NCI-H1105 treated with DMSO at 0.1 percent for 48 hours (cell line): ENCODE data around the gene UBA5.
"Not testable (repeated sequence)": the region's sequence is repeated elsewhere in the genome, so short reads cannot be mapped to it uniquely, and the experiment has no call there.

ENCODE experiments used
- DNase-seq: peaks from one replicate; lab custom pipeline; 2025; lab: John Stamatoyannopoulos, UW

UBA5 gene

GRCh38 chr3:132660052-132660810, at the start of gene UBA5:
TSS of gene UBA5 (plus strand) at chr3:132660329. CDS start at chr3:132660538, 209 bp downstream.
- DNase-seq: peak; percentile 84

GRCh38 chr3:132615301-132615700, 44.8 kb upstream of the UBA5 start:
- not testable (repeated sequence) for DNase-seq

- no peak for DNase-seq
Observed at GRCh38 chr3:132615881-132616280, 44.2 kb upstream of the UBA5 start.

- no peak for DNase-seq
Observed at GRCh38 chr3:132616780-132617179, 43.3 kb upstream of the UBA5 start.

- DNase-seq: no peak
Observed at GRCh38 chr3:132622148-132622547, 38.0 kb upstream of the UBA5 start.

- DNase-seq: no peak
Observed at GRCh38 chr3:132622761-132623160, 37.4 kb upstream of the UBA5 start.

GRCh38 chr3:132623646-132624045, 36.5 kb upstream of the UBA5 start:
- no peak for DNase-seq

GRCh38 chr3:132624790-132625189, 35.3 kb upstream of the UBA5 start:
- no peak for DNase-seq

- DNase-seq: no peak
Observed at GRCh38 chr3:132625613-132626012, 34.5 kb upstream of the UBA5 start.

GRCh38 chr3:132626955-132627354, 33.2 kb upstream of the UBA5 start:
- no peak for DNase-seq

GRCh38 chr3:132628157-132628556, 32.0 kb upstream of the UBA5 start:
- DNase-seq: no peak

GRCh38 chr3:132629928-132630327, 30.2 kb upstream of the UBA5 start:
- no peak for DNase-seq

GRCh38 chr3:132630612-132631011, 29.5 kb upstream of the UBA5 start:
- DNase-seq: no peak

GRCh38 chr3:132635052-132635451, 25.1 kb upstream of the UBA5 start:
- DNase-seq: no peak

- no peak for DNase-seq
Observed at GRCh38 chr3:132637590-132637989, 22.5 kb upstream of the UBA5 start.

- DNase-seq: no peak
Observed at GRCh38 chr3:132638706-132639105, 21.4 kb upstream of the UBA5 start.

- DNase-seq: not testable (repeated sequence)
Observed at GRCh38 chr3:132641427-132641826, 18.7 kb upstream of the UBA5 start.

GRCh38 chr3:132641837-132642538, 18.1 kb upstream of the UBA5 start:
- DNase-seq: peak; percentile 77

GRCh38 chr3:132642539-132642847, 17.6 kb upstream of the UBA5 start:
- DNase-seq: no peak

GRCh38 chr3:132643366-132643765, 16.8 kb upstream of the UBA5 start:
- DNase-seq: no peak

GRCh38 chr3:132645058-132645457, 15.1 kb upstream of the UBA5 start:
- DNase-seq: no peak

GRCh38 chr3:132650153-132650552, 10.0 kb upstream of the UBA5 start:
- no peak for DNase-seq

GRCh38 chr3:132652640-132653270, 7.4 kb upstream of the UBA5 start:
- DNase-seq: no peak
